ENCODE results near the gene GPR171. TPM values are rescaled to one million over a fixed set of nuclear protein-coding genes. Genes with fewer than 3 reads are reported as not detected.

GPR171 gene
- total RNA-seq, 4 donors from 2014 or later = 0.59 to 2.7 (median 2.1) TPM

DNA sequence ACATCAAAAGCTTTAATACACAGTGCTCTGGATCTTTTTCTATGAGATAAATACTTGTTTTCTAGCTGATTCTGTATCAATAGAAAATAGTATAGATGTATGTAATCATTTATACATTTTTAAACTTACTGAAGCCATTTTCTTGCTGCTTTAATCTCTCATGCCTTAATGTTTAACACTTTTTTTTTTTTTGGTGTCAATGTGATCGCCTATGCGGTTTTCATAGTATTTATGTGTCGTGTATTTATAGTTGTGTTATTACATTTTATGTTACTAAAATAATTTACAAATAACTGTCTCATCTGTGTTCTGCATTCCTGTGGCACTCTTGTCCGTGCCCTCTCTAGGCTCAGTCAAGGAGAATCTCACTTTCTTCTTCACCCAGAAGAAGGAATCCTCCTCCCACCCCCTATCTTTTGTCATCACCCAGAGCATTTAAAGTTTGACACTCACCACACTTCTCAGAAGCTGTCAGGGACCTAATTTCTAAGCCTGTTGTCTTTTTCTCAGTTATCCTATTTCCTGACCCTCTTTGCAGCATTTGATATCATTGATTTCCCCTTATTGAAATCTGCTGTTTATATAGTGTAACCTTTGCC is 21.4 kb upstream of the GPR171 start:
- Histone ChIP-seq H3K4me1 (peaks cover 14 to 33% (median 15%) of the 10 kb centered on the region in 3 donors), H3K36me3 (no peaks in the 10 kb centered on the region), H3K4me3 (no peak overlapping the region), H3K27ac (no peak overlapping the region), H3K9me3 (no peaks in the 10 kb centered on the region), H3K27me3 (peaks cover 0 to 7% (median 0%) of the 10 kb centered on the region in 4 donors)
- WGBS, 2 donors = 87 to 90% methylated on average over 4 of the region's 4 CpGs
- TF ChIP-seq CTCF (IDR thresholded peaks at IDR 0.05) = no peak
- TF ChIP-seq POLR2A (IDR thresholded peaks at IDR 0.05) = no peak
- intact Hi-C loops (cut with DNase I) = no loop called here
- DNase-seq = no peak

- no peaks in the 10 kb centered on the region for H3K36me3 ChIP-seq
- H3K9me3 ChIP-seq = no peaks in the 10 kb centered on the region
- TF ChIP-seq CTCF (IDR thresholded peaks at IDR 0.05) (no peak), POLR2A (IDR thresholded peaks at IDR 0.05) (no peak)
- intact Hi-C loops (cut with DNase I) = no loop called here
- 6 to 27% methylated on average over 1 of the region's 1 CpG for WGBS, 2 donors
- no peak overlapping the region for H3K4me3 ChIP-seq
- H3K4me1 ChIP-seq = peaks cover 0 to 7% (median 0%) of the 10 kb centered on the region in 3 donors
- H3K27ac ChIP-seq = no peak overlapping the region
- H3K27me3 ChIP-seq = peaks cover 0 to 10% (median 0%) of the 10 kb centered on the region in 4 donors
- no peak for DNase-seq
These were observed 16.0 kb upstream of the GPR171 start for GRCh38 chr3:151219056-151219455.

- Histone ChIP-seq H3K4me1 (peaks cover 0 to 7% (median 0%) of the 10 kb centered on the region in 3 donors), H3K36me3 (no peaks in the 10 kb centered on the region), H3K27ac (no peak overlapping the region), H3K4me3 (no peak overlapping the region), H3K9me3 (no peaks in the 10 kb centered on the region), H3K27me3 (peaks cover 0 to 10% (median 0%) of the 10 kb centered on the region in 4 donors)
- WGBS, 2 donors = 39 to 52% methylated on average over 1 of the region's 1 CpG
- no peak for DNase-seq
- intact Hi-C loops (cut with DNase I) = no loop called here
- TF ChIP-seq POLR2A (IDR thresholded peaks at IDR 0.05) = no peak
- TF ChIP-seq CTCF (IDR thresholded peaks at IDR 0.05) = no peak
These were observed 15.1 kb upstream of the GPR171 start for GRCh38 chr3:151218136-151218535.

- Histone ChIP-seq H3K9me3 (no peaks in the 10 kb centered on the region), H3K27ac (peak overlapping the region in 1 of 4 donors; percentile 39), H3K36me3 (no peaks in the 10 kb centered on the region), H3K4me3 (no peak overlapping the region), H3K27me3 (peaks cover 0 to 10% (median 0%) of the 10 kb centered on the region in 4 donors), H3K4me1 (peaks cover 0 to 7% (median 0%) of the 10 kb centered on the region in 3 donors)
- intact Hi-C loops (cut with DNase I) = no loop called here
- 81 to 85% methylated on average over 3 of the region's 3 CpGs for WGBS, 2 donors
- no peak for TF ChIP-seq POLR2A (IDR thresholded peaks at IDR 0.05)
- TF ChIP-seq CTCF (IDR thresholded peaks at IDR 0.05) = no peak
- DNase-seq = no peak
These were observed 13.9 kb upstream of the GPR171 start for GRCh38 chr3:151216641-151217607.

DNA sequence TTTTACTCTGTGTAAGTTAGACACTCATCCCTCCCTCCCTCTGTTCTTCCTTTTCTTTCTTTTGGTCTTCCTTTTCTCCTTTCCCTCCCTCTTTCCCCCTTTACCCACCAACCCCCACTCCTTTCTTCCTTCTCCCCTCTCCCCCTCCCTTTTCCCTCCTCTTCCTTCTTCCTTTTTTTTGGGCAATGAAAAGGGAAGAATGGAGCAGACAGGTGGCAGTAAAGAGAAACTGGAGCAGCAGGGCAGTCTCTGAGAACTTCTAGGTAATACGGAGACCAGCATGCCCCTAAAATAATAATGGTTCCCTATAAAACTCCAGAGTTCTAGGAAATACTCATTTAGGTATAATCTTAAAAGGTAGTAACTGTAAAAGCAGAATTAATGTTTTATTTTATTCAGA is 11.4 kb upstream of the GPR171 start:
- TF ChIP-seq POLR2A (IDR thresholded peaks at IDR 0.05) = no peak
- intact Hi-C loops (cut with DNase I) = no loop called here
- Histone ChIP-seq H3K9me3 (no peaks in the 10 kb centered on the region), H3K4me3 (no peak overlapping the region), H3K27ac (peak overlapping the region in 1 of 4 donors; percentile 52), H3K36me3 (no peaks in the 10 kb centered on the region), H3K27me3 (peaks cover 0 to 3% (median 0%) of the 10 kb centered on the region in 4 donors), H3K4me1 (peaks cover 0 to 7% (median 0%) of the 10 kb centered on the region in 3 donors)
- WGBS, 2 donors = 73 to 94% methylated on average over 1 of the region's 1 CpG
- no peak for DNase-seq

Data from esophagus squamous epithelium (tissue), 5 donors.